ENCODE data around the gene RTRAF. TPM values are rescaled to one million over a fixed set of nuclear protein-coding genes. Genes with fewer than 3 reads are reported as not detected.
A peak's percentile ranks its signal among the peaks of the same experiment; 100 is the strongest.

The RTRAF gene
- total and polyA plus RNA-seq, 2 of the 8 experiments (the other 6 are each of a cell fraction or from before 2014, with no cell fraction given), result 149 to 359 TPM

DNA sequence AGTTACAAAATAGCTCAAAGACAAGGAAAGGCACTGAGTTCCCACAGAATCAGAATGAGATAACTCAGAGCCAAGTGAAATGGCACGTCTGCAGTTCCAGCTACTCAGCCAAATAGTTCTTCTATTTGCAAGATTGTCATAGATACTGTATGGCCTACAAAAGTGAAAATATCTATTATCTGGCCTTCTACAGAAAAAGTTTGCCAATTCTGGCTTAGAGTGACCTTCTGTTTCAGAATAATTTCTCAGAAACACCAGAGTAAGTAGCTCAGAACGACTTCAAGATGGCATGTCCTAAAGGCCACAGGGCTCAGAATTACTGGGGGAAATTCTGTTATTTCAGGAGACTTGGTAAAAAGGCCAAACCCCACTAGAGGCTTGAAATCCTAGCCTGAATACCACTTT is 10.7 kb upstream of the RTRAF start:
- WGBS, 2 experiments (ENCODE audit: extremely low coverage in 1 of 2, insufficient coverage in 1 of 2, insufficient read length in 1 of 2, insufficient replicate concordance in 2 of 2, low coverage in 1 of 2, low lambda C conversion rate in 2 of 2, missing lambda C conversion rate in 1 of 2), result 47% methylated on average over 2 of the region's 2 CpGs; no CpG with 5 or more reads in 1 of the 2 experiments
- Histone ChIP-seq H3K18ac (ENCODE audit: extremely low read depth, low read length) (no peak overlapping the region), H2AFZ (ENCODE audit: low read length) (0 out of 2 replicates have a peak overlapping the region, but pooled peaks have one; percentile 54), H3K23me2 (ENCODE audit: low read depth, low read length) (no peaks in the 10 kb centered on the region), H3K27ac (ENCODE audit: low read depth, low read length) (no peak overlapping the region), H3K4me3 (ENCODE audit: extremely low read depth in 1 of 4, insufficient read depth in 2 of 4, low read depth in 3 of 4, low read length in 4 of 4) (no peak overlapping the region), H3K79me2 (ENCODE audit: control insufficient read depth in 1 of 2, insufficient read depth in 2 of 2, low read length in 2 of 2) (no peaks in the 10 kb centered on the region), H2BK120ac (replicated peaks; ENCODE audit: low read depth, low read length) (no peak overlapping the region), H4K20me1 (replicated peaks in 1 of 2; ENCODE audit: control insufficient read depth in 1 of 2, insufficient read depth in 2 of 2, low read length in 2 of 2) (no peaks in the 10 kb centered on the region), H4K5ac (ENCODE audit: insufficient read length, low read depth, low read length) (no peak overlapping the region), H3K27me3 (replicated peaks in 1 of 4; ENCODE audit: control insufficient read depth in 3 of 4, extremely low read depth in 1 of 4, insufficient read depth in 3 of 4, low read length in 3 of 4) (no peaks in the 10 kb centered on the region), H2AK5ac (ENCODE audit: low read depth, low read length) (no peak overlapping the region), H2BK20ac (ENCODE audit: low read length) (no peak overlapping the region), H3K9me3 (ENCODE audit: insufficient read depth in 2 of 2, low read depth in 1 of 2, low read length in 1 of 2) (no peaks in the 10 kb centered on the region), H4K91ac (replicated peaks; ENCODE audit: insufficient read length, low read length) (no peak overlapping the region), H3K56ac (replicated peaks; ENCODE audit: insufficient read length, low read depth, low read length) (no peak overlapping the region), H3K4me2 (ENCODE audit: insufficient read depth in 1 of 2, low read depth in 2 of 2, low read length in 2 of 2) (no peak overlapping the region), H4K8ac (ENCODE audit: extremely low read depth, insufficient read depth, low read length) (no peak overlapping the region), H2BK5ac (ENCODE audit: low read depth, low read length) (no peak overlapping the region), H3K4me1 (replicated peaks in 1 of 4; ENCODE audit: control insufficient read depth in 3 of 4, insufficient read depth in 4 of 4, low read length in 3 of 4) (no peaks in the 10 kb centered on the region), H3K36me3 (ENCODE audit: control insufficient read depth in 2 of 4, insufficient read depth in 4 of 4, low read length in 3 of 4) (no peaks in the 10 kb centered on the region), H2BK12ac (ENCODE audit: low read depth, low read length) (no peak overlapping the region), H3K23ac (ENCODE audit: insufficient read length) (no peak overlapping the region), H2BK15ac (ENCODE audit: low read length) (no peak overlapping the region), H3K4ac (replicated peaks; ENCODE audit: insufficient read length, low read depth, low read length) (no peak overlapping the region), H3K14ac (ENCODE audit: insufficient read length) (no peak overlapping the region), H3K9ac (replicated peaks in 1 of 4; ENCODE audit: extremely low read depth in 1 of 4, low read depth in 3 of 4, low read length in 3 of 4) (no peak overlapping the region), H3K79me1 (ENCODE audit: low read depth, low read length) (no peaks in the 10 kb centered on the region)
- no peak for FAIRE-seq
- POLR2A ChIA-PET (ENCODE audit: partially characterized antibody), result interaction anchor here (0.8 kb wide), 1 partner anchor 11 kb away, joined by 3 read pairs; the partner anchor contains the start of gene RTRAF
- DNase-seq (ENCODE audit: low read depth in 1 of 2, low spot score in 2 of 2), result no peak
- CTCF ChIA-PET (ENCODE audit: partially characterized antibody), result interaction anchor here (0.5 to 5.6 kb wide), 49 partner anchors 9 to 695 kb away, joined by 3 to 53 read pairs (median 4); no protein-coding TSS in a partner anchor

Measured in H1 (cell line).